ENCODE data around the gene SLC43A2. TPM values are rescaled to one million over a fixed set of nuclear protein-coding genes. Genes with fewer than 3 reads are reported as not detected.

The SLC43A2 gene
- total and polyA plus RNA-seq, 10 donors: 12.6 to 84.6 (median 61.2) TPM

GRCh38 chr17:1643293-1643998 lies 14.8 kb upstream of the SLC43A2 start:
- Histone ChIP-seq H3K4me1 (peaks cover 39 to 84% (median 61%) of the 10 kb centered on the region in 6 donors), H3K27me3 (replicated peaks in 1 of 7) (no peaks in the 10 kb centered on the region), H3K27ac (peak overlapping the region; percentile 24 to 99 (median 86)), H3K4me3 (peak overlapping the region; percentile 27 to 84 (median 66)), H3K36me3 (peaks cover 0 to 46% (median 0%) of the 10 kb centered on the region in 6 donors), H3K9me3 (no peaks in the 10 kb centered on the region)
- intact Hi-C loops (cut with DNase I; ENCODE audit: low total_unique reads): no loop called here
- 0 to 1% (median 1%) methylated on average over 2 to 84 of the region's 90 CpGs; no CpG with 5 or more reads in 1 of the 5 donors for WGBS, 5 donors
- DNase-seq: peak; percentile 92
- TF ChIP-seq POLR2A (IDR thresholded peaks at IDR 0.05): no peak
- TF ChIP-seq, protein P1, sequence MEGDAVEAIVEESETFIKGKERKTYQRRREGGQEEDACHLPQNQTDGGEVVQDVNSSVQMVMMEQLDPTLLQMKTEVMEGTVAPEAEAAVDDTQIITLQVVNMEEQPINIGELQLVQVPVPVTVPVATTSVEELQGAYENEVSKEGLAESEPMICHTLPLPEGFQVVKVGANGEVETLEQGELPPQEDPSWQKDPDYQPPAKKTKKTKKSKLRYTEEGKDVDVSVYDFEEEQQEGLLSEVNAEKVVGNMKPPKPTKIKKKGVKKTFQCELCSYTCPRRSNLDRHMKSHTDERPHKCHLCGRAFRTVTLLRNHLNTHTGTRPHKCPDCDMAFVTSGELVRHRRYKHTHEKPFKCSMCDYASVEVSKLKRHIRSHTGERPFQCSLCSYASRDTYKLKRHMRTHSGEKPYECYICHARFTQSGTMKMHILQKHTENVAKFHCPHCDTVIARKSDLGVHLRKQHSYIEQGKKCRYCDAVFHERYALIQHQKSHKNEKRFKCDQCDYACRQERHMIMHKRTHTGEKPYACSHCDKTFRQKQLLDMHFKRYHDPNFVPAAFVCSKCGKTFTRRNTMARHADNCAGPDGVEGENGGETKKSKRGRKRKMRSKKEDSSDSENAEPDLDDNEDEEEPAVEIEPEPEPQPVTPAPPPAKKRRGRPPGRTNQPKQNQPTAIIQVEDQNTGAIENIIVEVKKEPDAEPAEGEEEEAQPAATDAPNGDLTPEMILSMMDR (IDR thresholded peaks at IDR 0.05 in 8 of 11, conservative IDR thresholded peaks at IDR 0.05 in 3 of 11): peak in 2 of 11 experiments; percentile 22 to 32
- TF ChIP-seq POLR2AphosphoS5 (IDR thresholded peaks at IDR 0.05): peak in 2 of 3 donors; percentile 2 to 52

- 86 to 91% (median 89%) methylated on average over 8 to 12 of the region's 12 CpGs for WGBS, 5 donors
- Histone ChIP-seq H3K27ac (peak overlapping the region in 1 of 8 donors; percentile 64), H3K36me3 (peaks cover 0 to 57% (median 9%) of the 10 kb centered on the region in 6 donors), H3K27me3 (replicated peaks in 1 of 7) (no peaks in the 10 kb centered on the region), H3K9me3 (no peaks in the 10 kb centered on the region), H3K4me1 (peaks cover 18 to 64% (median 39%) of the 10 kb centered on the region in 6 donors), H3K4me3 (no peak overlapping the region)
- intact Hi-C loops (cut with DNase I; ENCODE audit: low total_unique reads): no loop called here
- no peak for DNase-seq
- TF ChIP-seq, protein P1 (IDR thresholded peaks at IDR 0.05 in 8 of 11, conservative IDR thresholded peaks at IDR 0.05 in 3 of 11): no peak
- TF ChIP-seq POLR2A (IDR thresholded peaks at IDR 0.05) (no peak), POLR2AphosphoS5 (IDR thresholded peaks at IDR 0.05) (no peak)
Measured at GRCh38 chr17:1641065-1641403, 12.4 kb upstream of the SLC43A2 start.

- no peak overlapping the region for H3K4me3 ChIP-seq
- peak in 2 of 3 donors; percentile 39 to 68 for TF ChIP-seq POLR2AphosphoS5 (IDR thresholded peaks at IDR 0.05)
- TF ChIP-seq POLR2A (IDR thresholded peaks at IDR 0.05): no peak
- peaks cover 0 to 62% (median 11%) of the 10 kb centered on the region in 6 donors for H3K36me3 ChIP-seq
- peak; percentile 76 for DNase-seq
- 85 to 90% (median 87%) methylated on average over 13 to 23 of the region's 23 CpGs for WGBS, 5 donors
- no peaks in the 10 kb centered on the region for H3K27me3 ChIP-seq (replicated peaks in 1 of 7)
- intact Hi-C loops (cut with DNase I; ENCODE audit: low total_unique reads): no loop called here
- no peaks in the 10 kb centered on the region for H3K9me3 ChIP-seq
- peak overlapping the region in 5 of 8 donors; percentile 33 to 64 (median 48) for H3K27ac ChIP-seq
- H3K4me1 ChIP-seq: peaks cover 14 to 62% (median 34%) of the 10 kb centered on the region in 6 donors
Measured at GRCh38 chr17:1640329-1641064, 11.9 kb upstream of the SLC43A2 start.

GRCh38 chr17:1639549-1640180 lies 11.0 kb upstream of the SLC43A2 start:
- Histone ChIP-seq H3K4me3 (no peak overlapping the region), H3K27ac (peak overlapping the region in 5 of 8 donors; percentile 33 to 64 (median 48)), H3K9me3 (no peaks in the 10 kb centered on the region), H3K36me3 (peaks cover 0 to 70% (median 19%) of the 10 kb centered on the region in 6 donors), H3K4me1 (peaks cover 6 to 62% (median 28%) of the 10 kb centered on the region in 6 donors), H3K27me3 (replicated peaks in 1 of 7) (no peaks in the 10 kb centered on the region)
- no peak for TF ChIP-seq POLR2A (IDR thresholded peaks at IDR 0.05)
- TF ChIP-seq POLR2AphosphoS5 (IDR thresholded peaks at IDR 0.05): peak in 1 of 3 donors; percentile 16
- intact Hi-C loops (cut with DNase I; ENCODE audit: low total_unique reads): no loop called here
- peak; percentile 76 for DNase-seq
- WGBS, 5 donors: 69 to 81% (median 79%) methylated on average over 6 to 11 of the region's 11 CpGs

Data from spleen (tissue), 11 donors.